NCI-H460 (cell line): ENCODE data around the gene GCDH. TPM values are rescaled to one million over a fixed set of nuclear protein-coding genes. Genes with fewer than 3 reads are reported as not detected.
"Not testable (repeated sequence)": the region's sequence is repeated elsewhere in the genome, so short reads cannot be mapped to it uniquely, and the experiment has no call there.

ENCODE experiments used
- DNase-seq: peaks from one replicate; pipeline ENCODE4 v3.0.0-alpha.2; 2016; ENCODE audit warnings: low read depth; ENCODE audit errors: extremely low read depth
- total RNA-seq: library from RNA; depleted of rRNA; stranded (reverse); fragments of >200 nt; shearing (Covaris generic); gene quantifications from 2 replicates; pipeline ENCODE4 v1.2.3, GENCODE V29; 2014

Gene GCDH
- total RNA-seq, 1 experiment from 2014 or later = 5.5 TPM

GRCh38 chr19:12872255-12872654 is 18.7 kb upstream of the GCDH start:
- DNase-seq = no peak

DNA sequence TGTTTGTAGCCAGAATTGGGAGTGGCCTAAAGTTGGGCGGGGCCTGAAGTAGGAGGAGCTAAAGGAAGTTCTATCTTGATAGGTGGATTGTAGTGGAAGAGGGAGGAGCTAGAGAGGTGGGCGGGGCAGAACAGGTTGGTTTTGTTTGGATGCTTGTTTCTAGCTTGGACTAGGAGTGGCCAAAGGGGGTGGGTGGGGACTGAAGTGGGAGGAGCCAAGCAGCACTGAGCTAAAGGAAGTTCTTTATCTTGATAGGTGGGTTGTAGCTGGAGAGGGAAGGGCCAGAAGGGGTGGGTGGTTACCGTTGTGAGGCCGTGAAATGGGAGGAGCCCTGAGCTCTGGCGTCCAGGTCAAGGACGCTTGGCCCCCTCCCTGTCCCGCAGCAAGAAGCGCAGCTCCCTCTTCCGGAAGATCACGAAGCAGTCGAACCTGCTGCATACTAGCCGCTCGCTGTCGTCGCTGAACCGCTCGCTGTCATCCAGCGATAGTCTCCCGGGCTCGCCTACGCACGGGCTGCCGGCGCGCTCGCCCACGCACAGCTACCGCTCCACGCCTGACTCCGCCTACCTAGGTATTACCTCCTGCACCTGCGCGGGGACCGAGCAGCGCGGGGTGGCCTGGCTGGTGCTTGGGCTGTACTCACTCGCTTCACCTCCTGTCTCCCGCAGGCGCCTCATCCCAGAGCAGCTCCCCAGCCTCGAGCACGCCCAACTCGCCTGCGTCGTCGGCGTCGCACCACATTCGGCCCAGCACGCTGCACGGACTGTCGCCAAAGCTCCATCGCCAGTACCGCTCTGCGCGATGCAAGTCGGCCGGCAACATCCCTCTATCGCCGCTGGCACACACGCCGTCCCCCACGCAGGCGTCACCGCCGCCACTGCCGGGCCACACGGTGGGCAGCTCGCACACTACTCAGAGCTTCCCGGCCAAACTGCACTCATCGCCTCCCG is 17.7 kb upstream of the GCDH start:
- no peak for DNase-seq

GRCh38 chr19:12873891-12874745 is 16.8 kb upstream of the GCDH start:
- DNase-seq = no peak

GRCh38 chr19:12875086-12875485 is 15.9 kb upstream of the GCDH start:
- DNase-seq = no peak

- no peak for DNase-seq
Observed at GRCh38 chr19:12880551-12881171, 10.3 kb upstream of the GCDH start.

- peak; percentile 77 for DNase-seq
Observed at GRCh38 chr19:12881172-12881808, 9.7 kb upstream of the GCDH start, which contains the start of gene DNASE2. DNASE2 (minus strand) TSS chr19:12881449; CDS start chr19:12881375, 74 bp downstream.

GRCh38 chr19:12882589-12882988 is 8.4 kb upstream of the GCDH start:
- DNase-seq = no peak

GRCh38 chr19:12884202-12884601 is 6.8 kb upstream of the GCDH start:
- no peak for DNase-seq

GRCh38 chr19:12884627-12884925 is 6.4 kb upstream of the GCDH start:
- no peak for DNase-seq

- DNase-seq = peak; percentile 39
Observed at GRCh38 chr19:12884926-12885748, 5.8 kb upstream of the GCDH start.

- no peak for DNase-seq
Observed at GRCh38 chr19:12885749-12886650, 5.0 kb upstream of the GCDH start.

GRCh38 chr19:12886651-12886968 is 4.3 kb upstream of the GCDH start:
- DNase-seq = no peak

GRCh38 chr19:12886969-12887747 is 3.8 kb upstream of the GCDH start, which contains the start of gene KLF1:
KLF1 (minus strand) TSS chr19:12887201; CDS start chr19:12887140, 61 bp downstream.
- no peak for DNase-seq

GRCh38 chr19:12888006-12888603 is 2.9 kb upstream of the GCDH start:
- no peak for DNase-seq

GRCh38 chr19:12890299-12890786 is 617 bp upstream of the GCDH start:
- DNase-seq = not testable (repeated sequence)

GRCh38 chr19:12891553-12892021 is 627 bp downstream of the GCDH start:
- DNase-seq = no peak

DNA sequence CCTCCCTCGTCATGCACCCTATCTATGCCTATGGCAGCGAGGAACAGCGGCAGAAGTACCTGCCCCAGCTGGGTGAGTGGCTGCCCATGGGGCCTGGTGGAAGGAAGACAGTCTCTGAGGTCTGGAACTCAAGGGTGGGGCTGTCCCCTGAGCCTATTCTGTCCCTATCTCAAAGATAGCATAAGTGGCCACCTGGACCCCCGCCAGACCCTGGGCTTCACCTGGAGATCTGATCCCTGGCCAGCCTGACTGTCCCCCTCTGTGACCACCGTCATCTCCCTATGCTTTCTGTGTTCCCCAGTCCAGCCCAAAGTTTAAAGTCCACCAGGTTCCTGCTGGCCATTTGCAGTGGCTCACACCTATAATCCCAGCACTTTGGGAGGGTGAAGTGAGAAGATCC is 2.6 kb downstream of the GCDH start:
- no peak for DNase-seq
